Measurements from ENCODE around the gene SIGMAR1. TPM values are rescaled to one million over a fixed set of nuclear protein-coding genes. Genes with fewer than 3 reads are reported as not detected.
A peak's percentile ranks its signal among the peaks of the same experiment; 100 is the strongest.

Gene SIGMAR1
- total and polyA plus RNA-seq, 5 donors from 2014 or later, result 34.1 to 130 (median 115) TPM

GRCh38 chr9:34591917-34592866 lies 45.4 kb downstream of the SIGMAR1 start:
- no peak for ATAC-seq (ENCODE audit: low read depth in 2 of 2)
- no peak overlapping the region for H3K4me3 ChIP-seq (ENCODE audit: low read depth, low read length)

GRCh38 chr9:34591248-34591916 lies 46.2 kb downstream of the SIGMAR1 start:
- Mint-ChIP-seq H3K4me1 (peaks cover 0 to 38% (median 16%) of the 10 kb centered on the region in 4 donors), H3K27me3 (peaks cover 64% of the 10 kb centered on the region), H3K36me3 (no peaks in the 10 kb centered on the region), H3K4me3 (peak overlapping the region; percentile 59 to 82 (median 74)), H3K9me3 (peaks cover 0 to 6% (median 0%) of the 10 kb centered on the region in 7 donors), H3K27ac (no peak overlapping the region)
- DNase-seq, result peak; percentile 63 to 70 (median 64)
- Histone ChIP-seq H3K27me3 (ENCODE audit: control insufficient read depth, insufficient read depth, low read length) (peaks cover 44% of the 10 kb centered on the region), H3K27ac (ENCODE audit: insufficient read depth, low read length, poor library complexity, severe bottlenecking) (no peak overlapping the region), H3K9me3 (ENCODE audit: control insufficient read depth in 2 of 2, low read length in 2 of 2) (no peaks in the 10 kb centered on the region), H3K36me3 (ENCODE audit: control insufficient read depth, insufficient read depth, low read length) (no peaks in the 10 kb centered on the region), H3K4me1 (ENCODE audit: control insufficient read depth, insufficient read depth, low read length, poor library complexity, severe bottlenecking) (peaks cover 27% of the 10 kb centered on the region), H3K4me3 (ENCODE audit: low read depth, low read length) (peak overlapping the region; percentile 44)
- ATAC-seq (ENCODE audit: low read depth in 2 of 2), result peak; percentile 73

More at GRCh38 chr9:34591917-34592866, 45.4 kb downstream of the SIGMAR1 start:
- no peaks in the 10 kb centered on the region for H3K9me3 ChIP-seq (ENCODE audit: control insufficient read depth in 2 of 2, low read length in 2 of 2)
- H3K27me3 Mint-ChIP-seq, result peaks cover 63% of the 10 kb centered on the region
- peaks cover 36% of the 10 kb centered on the region for H3K27me3 ChIP-seq (ENCODE audit: control insufficient read depth, insufficient read depth, low read length)
- no peak overlapping the region for H3K27ac ChIP-seq (ENCODE audit: insufficient read depth, low read length, poor library complexity, severe bottlenecking)
- peaks cover 27% of the 10 kb centered on the region for H3K4me1 ChIP-seq (ENCODE audit: control insufficient read depth, insufficient read depth, low read length, poor library complexity, severe bottlenecking)
- H3K4me3 Mint-ChIP-seq, result peak overlapping the region; percentile 73 to 94 (median 79)
- H3K36me3 Mint-ChIP-seq, result no peaks in the 10 kb centered on the region
- DNase-seq, result no peak
- H3K27ac Mint-ChIP-seq, result no peak overlapping the region
- peaks cover 0 to 38% (median 16%) of the 10 kb centered on the region in 4 donors for H3K4me1 Mint-ChIP-seq
- H3K36me3 ChIP-seq (ENCODE audit: control insufficient read depth, insufficient read depth, low read length), result no peaks in the 10 kb centered on the region
- H3K9me3 Mint-ChIP-seq, result peaks cover 0 to 6% (median 0%) of the 10 kb centered on the region in 7 donors

GRCh38 chr9:34590381-34591247 lies 47.0 kb downstream of the SIGMAR1 start:
- Mint-ChIP-seq H3K4me1 (peaks cover 0 to 40% (median 16%) of the 10 kb centered on the region in 4 donors), H3K36me3 (no peaks in the 10 kb centered on the region), H3K27me3 (peaks cover 67% of the 10 kb centered on the region), H3K27ac (peak overlapping the region in 1 of 3 donors; percentile 74), H3K4me3 (peak overlapping the region; percentile 66 to 82 (median 72)), H3K9me3 (peaks cover 0 to 6% (median 0%) of the 10 kb centered on the region in 7 donors)
- no peaks in the 10 kb centered on the region for H3K36me3 ChIP-seq (ENCODE audit: control insufficient read depth, insufficient read depth, low read length)
- DNase-seq, result peak in 1 of 3 donors; percentile 10
- no peak overlapping the region for H3K27ac ChIP-seq (ENCODE audit: insufficient read depth, low read length, poor library complexity, severe bottlenecking)
- ATAC-seq (ENCODE audit: low read depth in 2 of 2), result no peak
- peak overlapping the region; percentile 44 for H3K4me3 ChIP-seq (ENCODE audit: low read depth, low read length)
- peaks cover 42% of the 10 kb centered on the region for H3K27me3 ChIP-seq (ENCODE audit: control insufficient read depth, insufficient read depth, low read length)
- no peaks in the 10 kb centered on the region for H3K9me3 ChIP-seq (ENCODE audit: control insufficient read depth in 2 of 2, low read length in 2 of 2)
- peaks cover 27% of the 10 kb centered on the region for H3K4me1 ChIP-seq (ENCODE audit: control insufficient read depth, insufficient read depth, low read length, poor library complexity, severe bottlenecking)

GRCh38 chr9:34589636-34590380 lies 47.8 kb downstream of the SIGMAR1 start, which contains the start of gene CNTFR:
CNTFR (minus strand) TSS chr9:34589724; CDS start chr9:34568981, 20,743 bp downstream.
- Mint-ChIP-seq H3K9me3 (peaks cover 0 to 6% (median 0%) of the 10 kb centered on the region in 7 donors), H3K36me3 (no peaks in the 10 kb centered on the region), H3K4me1 (peaks cover 0 to 40% (median 16%) of the 10 kb centered on the region in 4 donors), H3K27me3 (peaks cover 67% of the 10 kb centered on the region), H3K4me3 (peak within 1 kb of the TSS; percentile 81 to 84 (median 82)), H3K27ac (peak within 1 kb of the TSS in 1 of 3 donors; percentile 74)
- Histone ChIP-seq H3K27ac (ENCODE audit: insufficient read depth, low read length, poor library complexity, severe bottlenecking) (no peak within 1 kb of the TSS), H3K36me3 (ENCODE audit: control insufficient read depth, insufficient read depth, low read length) (no peaks in the 10 kb centered on the region), H3K4me3 (ENCODE audit: low read depth, low read length) (no peak within 1 kb of the TSS), H3K4me1 (ENCODE audit: control insufficient read depth, insufficient read depth, low read length, poor library complexity, severe bottlenecking) (peaks cover 27% of the 10 kb centered on the region), H3K9me3 (ENCODE audit: control insufficient read depth in 2 of 2, low read length in 2 of 2) (no peaks in the 10 kb centered on the region), H3K27me3 (ENCODE audit: control insufficient read depth, insufficient read depth, low read length) (peaks cover 39% of the 10 kb centered on the region)
- ATAC-seq (ENCODE audit: low read depth in 2 of 2) (no peak), DNase-seq (peak in 1 of 3 donors; percentile 13)

GRCh38 chr9:34588671-34589635 lies 48.6 kb downstream of the SIGMAR1 start:
- H3K27ac Mint-ChIP-seq, result no peak overlapping the region
- H3K36me3 ChIP-seq (ENCODE audit: control insufficient read depth, insufficient read depth, low read length), result no peaks in the 10 kb centered on the region
- H3K36me3 Mint-ChIP-seq, result no peaks in the 10 kb centered on the region
- H3K9me3 ChIP-seq (ENCODE audit: control insufficient read depth in 2 of 2, low read length in 2 of 2), result no peaks in the 10 kb centered on the region
- H3K27me3 ChIP-seq (ENCODE audit: control insufficient read depth, insufficient read depth, low read length), result peaks cover 32% of the 10 kb centered on the region
- peaks cover 74% of the 10 kb centered on the region for H3K27me3 Mint-ChIP-seq
- no peak for DNase-seq
- peaks cover 0 to 6% (median 0%) of the 10 kb centered on the region in 7 donors for H3K9me3 Mint-ChIP-seq
- no peak overlapping the region for H3K27ac ChIP-seq (ENCODE audit: insufficient read depth, low read length, poor library complexity, severe bottlenecking)
- ATAC-seq (ENCODE audit: low read depth in 2 of 2), result no peak
- H3K4me3 Mint-ChIP-seq, result peak overlapping the region; percentile 79 to 84 (median 82)
- peaks cover 27% of the 10 kb centered on the region for H3K4me1 ChIP-seq (ENCODE audit: control insufficient read depth, insufficient read depth, low read length, poor library complexity, severe bottlenecking)
- peaks cover 0 to 40% (median 16%) of the 10 kb centered on the region in 4 donors for H3K4me1 Mint-ChIP-seq
- H3K4me3 ChIP-seq (ENCODE audit: low read depth, low read length), result no peak overlapping the region

GRCh38 chr9:34587271-34587670 lies 50.3 kb downstream of the SIGMAR1 start:
- peak overlapping the region in 1 of 4 donors; percentile 68 for H3K4me3 Mint-ChIP-seq
- H3K4me1 Mint-ChIP-seq, result peaks cover 0 to 35% (median 13%) of the 10 kb centered on the region in 4 donors
- no peaks in the 10 kb centered on the region for H3K36me3 Mint-ChIP-seq
- DNase-seq, result no peak
- Histone ChIP-seq H3K27ac (ENCODE audit: insufficient read depth, low read length, poor library complexity, severe bottlenecking) (no peak overlapping the region), H3K9me3 (ENCODE audit: control insufficient read depth in 2 of 2, low read length in 2 of 2) (no peaks in the 10 kb centered on the region), H3K27me3 (ENCODE audit: control insufficient read depth, insufficient read depth, low read length) (peaks cover 25% of the 10 kb centered on the region), H3K36me3 (ENCODE audit: control insufficient read depth, insufficient read depth, low read length) (no peaks in the 10 kb centered on the region), H3K4me1 (ENCODE audit: control insufficient read depth, insufficient read depth, low read length, poor library complexity, severe bottlenecking) (peaks cover 27% of the 10 kb centered on the region), H3K4me3 (ENCODE audit: low read depth, low read length) (no peak overlapping the region)
- peaks cover 74% of the 10 kb centered on the region for H3K27me3 Mint-ChIP-seq
- peaks cover 0 to 4% (median 0%) of the 10 kb centered on the region in 7 donors for H3K9me3 Mint-ChIP-seq
- H3K27ac Mint-ChIP-seq, result no peak overlapping the region
- ATAC-seq (ENCODE audit: low read depth in 2 of 2), result no peak
